Smooth muscle cell (in vitro differentiated cells): Measurements from ENCODE around the gene IMMT. TPM values are rescaled to one million over a fixed set of nuclear protein-coding genes. Genes with fewer than 3 reads are reported as not detected.

ENCODE experiments used
- DNase-seq: peaks from one replicate; lab custom pipeline; 2025; ENCODE audit not compliant: unreplicated experiment; lab: John Stamatoyannopoulos, UW
- H2AFZ ChIP-seq: fragments of 200-600 bp; sonication (generic); 2 replicates; pipeline ENCODE4 v1.6.0; 2016; ENCODE audit warnings: antibody characterized with exemption, low read depth, mild to moderate bottlenecking
- H3F3A ChIP-seq: fragments of 200-600 bp; sonication (generic); 2 replicates; pipeline ENCODE4 v1.6.0; 2017; ENCODE audit warnings: antibody characterized with exemption, low read depth
- H3K27ac ChIP-seq: fragments of 200-600 bp; sonication (generic); 2 replicates; pipeline ENCODE4 v1.5.1; 2016; ENCODE audit warnings: low read depth, mild to moderate bottlenecking
- H3K27me3 ChIP-seq: fragments of 200-600 bp; sonication (generic); 2 replicates; pipeline ENCODE4 v1.6.1; 2016; ENCODE audit warnings: low read depth, mild to moderate bottlenecking
- H3K36me3 ChIP-seq: fragments of 200-600 bp; sonication (generic); 2 replicates; pipeline ENCODE4 v1.5.1; 2016; ENCODE audit warnings: low read depth
- H3K4me1 ChIP-seq: fragments of 200-600 bp; sonication (generic); 2 replicates; pipeline ENCODE4 v1.5.1; 2016; ENCODE audit warnings: low read depth
- H3K4me2 ChIP-seq: fragments of 200-600 bp; sonication (generic); 2 replicates; pipeline ENCODE4 v1.6.0; 2016; ENCODE audit warnings: mild to moderate bottlenecking
- H3K4me3 ChIP-seq: fragments of 200-600 bp; sonication (generic); 2 replicates; pipeline ENCODE4 v1.5.1; 2016; ENCODE audit warnings: mild to moderate bottlenecking
- H3K79me2 ChIP-seq: fragments of 200-600 bp; sonication (generic); 2 replicates; pipeline ENCODE4 v1.6.0; 2016; ENCODE audit warnings: low read depth, mild to moderate bottlenecking
- H3K9ac ChIP-seq: fragments of 200-600 bp; sonication (generic); 2 replicates; pipeline ENCODE4 v1.6.0; 2016; ENCODE audit warnings: low read depth
- H3K9me3 ChIP-seq: fragments of 200-600 bp; sonication (generic); replicated peaks from 2 replicates; pipeline ENCODE4 v1.5.1; 2016; ENCODE audit warnings: low read depth
- H4K20me1 ChIP-seq: fragments of 200-600 bp; sonication (generic); 2 replicates; pipeline ENCODE4 v1.6.0; 2016; ENCODE audit warnings: low read depth
- WGBS: methylation state at CpG from one replicate; pipeline ENCODE4 v1.1.7; 2016; ENCODE audit warnings: low lambda C conversion rate; 5-methylcytosine and 5-hydroxymethylcytosine counted together
- polyA plus RNA-seq: library from polyadenylated mRNA; unstranded; fragments of >200 nt; fragmentation: Nextera tagmentation; extraction: Ambion mirVana; gene quantifications from 2 replicates; pipeline ENCODE4 v1.2.1, GENCODE V29; 2016
- total RNA-seq: library from RNA; depleted of rRNA; stranded (reverse); fragments of >200 nt; gene quantifications from 2 replicates; pipeline ENCODE4 v1.2.3, GENCODE V29; 2014
- TF ChIP-seq, protein P1 (sequence below): fragments of 200-600 bp; sonication (generic); IDR thresholded peaks from 2 replicates; pipeline ENCODE4 v1.5.1; 2017; ENCODE audit warnings: borderline replicate concordance, mild to moderate bottlenecking, antibody characterized with exemption; ENCODE audit not compliant: insufficient read depth, poor library complexity, severe bottlenecking

The IMMT gene
- total and polyA plus RNA-seq, 2 experiments from 2014 or later, result 71.1 to 74.5 TPM

DNA sequence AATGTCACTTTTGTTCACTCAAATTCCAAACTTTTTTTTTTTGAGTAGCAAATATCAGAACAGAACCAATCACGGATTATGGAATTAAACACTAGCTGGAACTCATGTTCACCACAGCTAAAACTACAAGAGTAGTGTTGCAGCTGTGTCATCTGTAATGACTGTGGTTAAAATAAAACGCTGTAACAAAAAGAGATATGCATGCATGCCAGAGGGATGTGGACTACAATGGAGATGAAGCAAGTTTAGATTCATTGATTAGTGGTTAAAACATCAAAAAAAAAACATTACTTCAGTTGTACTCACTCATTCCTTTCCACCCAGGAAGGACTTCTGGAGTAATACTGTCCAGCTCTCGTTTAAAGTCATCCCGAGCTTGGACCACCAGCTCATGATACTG lies 37.0 kb downstream of the IMMT start:
- Histone ChIP-seq H3K9ac (no peak overlapping the region), H3K27me3 (no peaks in the 10 kb centered on the region), H3K4me2 (no peak overlapping the region), H3K4me3 (no peak overlapping the region), H3K9me3 (no peaks in the 10 kb centered on the region), H3K27ac (no peak overlapping the region), H3F3A (no peaks in the 10 kb centered on the region), H3K36me3 (peaks cover 15% of the 10 kb centered on the region), H3K4me1 (no peaks in the 10 kb centered on the region), H3K79me2 (no peaks in the 10 kb centered on the region), H2AFZ (no peak overlapping the region), H4K20me1 (peaks cover 5% of the 10 kb centered on the region)
- no peak for DNase-seq
- WGBS, result 99% methylated on average over 4 of the region's 4 CpGs
- TF ChIP-seq, protein P1, sequence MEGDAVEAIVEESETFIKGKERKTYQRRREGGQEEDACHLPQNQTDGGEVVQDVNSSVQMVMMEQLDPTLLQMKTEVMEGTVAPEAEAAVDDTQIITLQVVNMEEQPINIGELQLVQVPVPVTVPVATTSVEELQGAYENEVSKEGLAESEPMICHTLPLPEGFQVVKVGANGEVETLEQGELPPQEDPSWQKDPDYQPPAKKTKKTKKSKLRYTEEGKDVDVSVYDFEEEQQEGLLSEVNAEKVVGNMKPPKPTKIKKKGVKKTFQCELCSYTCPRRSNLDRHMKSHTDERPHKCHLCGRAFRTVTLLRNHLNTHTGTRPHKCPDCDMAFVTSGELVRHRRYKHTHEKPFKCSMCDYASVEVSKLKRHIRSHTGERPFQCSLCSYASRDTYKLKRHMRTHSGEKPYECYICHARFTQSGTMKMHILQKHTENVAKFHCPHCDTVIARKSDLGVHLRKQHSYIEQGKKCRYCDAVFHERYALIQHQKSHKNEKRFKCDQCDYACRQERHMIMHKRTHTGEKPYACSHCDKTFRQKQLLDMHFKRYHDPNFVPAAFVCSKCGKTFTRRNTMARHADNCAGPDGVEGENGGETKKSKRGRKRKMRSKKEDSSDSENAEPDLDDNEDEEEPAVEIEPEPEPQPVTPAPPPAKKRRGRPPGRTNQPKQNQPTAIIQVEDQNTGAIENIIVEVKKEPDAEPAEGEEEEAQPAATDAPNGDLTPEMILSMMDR, result no peak

DNA sequence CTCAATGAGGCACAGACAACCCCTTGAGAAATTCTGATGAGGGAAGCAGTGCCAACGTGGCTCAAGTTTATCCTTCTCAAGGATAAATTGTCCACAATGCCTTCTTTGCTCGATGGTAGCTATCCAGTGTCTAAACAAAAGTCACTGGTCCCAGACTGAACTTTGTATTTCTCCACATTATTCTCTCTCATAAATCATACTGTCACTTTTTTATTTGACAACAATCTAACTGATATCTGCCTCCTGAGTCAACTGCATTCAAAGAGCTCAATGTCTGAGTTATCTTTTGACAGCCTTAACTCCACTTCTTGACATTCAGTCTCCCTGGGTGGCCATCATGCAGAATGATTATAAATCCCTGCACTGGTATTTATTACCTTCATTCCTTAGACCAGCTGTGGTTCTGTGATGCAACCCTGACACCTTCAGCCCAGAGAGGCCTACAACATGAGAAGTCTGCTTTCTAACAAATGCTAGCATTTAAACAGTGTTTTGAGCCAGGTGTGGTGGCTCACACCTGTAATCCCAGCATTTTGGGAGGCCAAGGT lies 38.2 kb downstream of the IMMT start:
- peaks cover 5% of the 10 kb centered on the region for H4K20me1 ChIP-seq
- H3F3A ChIP-seq, result no peaks in the 10 kb centered on the region
- no peaks in the 10 kb centered on the region for H3K4me1 ChIP-seq
- H3K9me3 ChIP-seq, result no peaks in the 10 kb centered on the region
- no peaks in the 10 kb centered on the region for H3K79me2 ChIP-seq
- DNase-seq, result no peak
- H3K4me3 ChIP-seq, result no peak overlapping the region
- no peak overlapping the region for H3K9ac ChIP-seq
- H3K36me3 ChIP-seq, result peaks cover 15% of the 10 kb centered on the region
- H3K27me3 ChIP-seq, result no peaks in the 10 kb centered on the region
- WGBS, result 100% methylated on average over 2 of the region's 2 CpGs
- H3K27ac ChIP-seq, result no peak overlapping the region
- no peak overlapping the region for H3K4me2 ChIP-seq
- TF ChIP-seq, protein P1, result no peak
- no peak overlapping the region for H2AFZ ChIP-seq

DNA sequence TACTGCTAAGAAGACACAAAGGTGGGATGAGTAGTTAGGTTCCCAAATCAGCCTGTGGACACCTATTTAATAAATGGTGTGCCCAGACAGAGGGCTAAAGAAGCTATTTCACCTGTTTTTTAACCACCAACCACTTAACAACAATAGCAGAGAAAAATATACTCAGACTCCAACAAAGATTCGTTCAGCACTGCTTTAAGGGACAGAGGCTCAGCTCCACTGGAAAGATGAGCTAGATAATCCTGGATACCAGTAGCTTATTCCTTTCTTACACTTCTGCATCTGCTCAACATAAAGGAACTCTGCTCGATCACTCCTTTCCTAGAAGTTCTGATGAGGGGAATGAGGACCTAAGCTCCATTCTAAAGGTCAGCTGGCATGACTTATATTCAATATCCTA lies 44.8 kb downstream of the IMMT start:
- Histone ChIP-seq H3K9ac (no peak overlapping the region), H4K20me1 (peaks cover 5% of the 10 kb centered on the region), H3K9me3 (no peaks in the 10 kb centered on the region), H3K27me3 (no peaks in the 10 kb centered on the region), H3K4me1 (no peaks in the 10 kb centered on the region), H3K79me2 (no peaks in the 10 kb centered on the region), H3K4me2 (no peak overlapping the region), H3F3A (peaks cover 4% of the 10 kb centered on the region), H3K36me3 (peaks cover 33% of the 10 kb centered on the region), H3K4me3 (no peak overlapping the region), H2AFZ (no peak overlapping the region), H3K27ac (no peak overlapping the region)
- DNase-seq, result no peak
- TF ChIP-seq, protein P1, result no peak
- WGBS, result 100% methylated on average over 2 of the region's 2 CpGs

DNA sequence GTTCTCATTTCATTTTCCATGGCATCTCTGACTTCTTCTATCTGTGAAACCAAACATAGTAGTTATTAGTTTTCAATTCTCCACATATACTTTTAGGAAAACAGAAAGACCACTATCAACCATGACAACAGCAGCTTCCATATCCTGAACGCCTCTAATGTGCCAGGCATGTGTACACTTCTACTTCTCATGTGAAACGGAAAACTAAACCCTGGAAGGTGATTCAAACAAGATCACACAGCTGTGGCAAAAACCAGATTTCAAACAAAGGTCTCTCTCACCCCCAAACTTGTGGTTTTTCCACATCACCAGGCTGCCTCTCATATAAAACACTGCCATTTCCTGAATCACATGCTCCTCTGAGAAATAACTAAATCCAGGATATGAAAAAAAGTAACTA lies 47.5 kb downstream of the IMMT start:
- Histone ChIP-seq H2AFZ (no peak overlapping the region), H3K9ac (no peak overlapping the region), H4K20me1 (peaks cover 5% of the 10 kb centered on the region), H3K36me3 (peaks cover 33% of the 10 kb centered on the region), H3K79me2 (no peaks in the 10 kb centered on the region), H3K27me3 (no peaks in the 10 kb centered on the region), H3K9me3 (no peaks in the 10 kb centered on the region), H3F3A (peaks cover 4% of the 10 kb centered on the region), H3K4me3 (no peak overlapping the region), H3K27ac (no peak overlapping the region), H3K4me2 (no peak overlapping the region), H3K4me1 (no peaks in the 10 kb centered on the region)
- WGBS, result 93% methylated on average over 2 of the region's 2 CpGs
- no peak for DNase-seq
- TF ChIP-seq, protein P1, result no peak
